Measurements from ENCODE around the gene GPR173.

DNA sequence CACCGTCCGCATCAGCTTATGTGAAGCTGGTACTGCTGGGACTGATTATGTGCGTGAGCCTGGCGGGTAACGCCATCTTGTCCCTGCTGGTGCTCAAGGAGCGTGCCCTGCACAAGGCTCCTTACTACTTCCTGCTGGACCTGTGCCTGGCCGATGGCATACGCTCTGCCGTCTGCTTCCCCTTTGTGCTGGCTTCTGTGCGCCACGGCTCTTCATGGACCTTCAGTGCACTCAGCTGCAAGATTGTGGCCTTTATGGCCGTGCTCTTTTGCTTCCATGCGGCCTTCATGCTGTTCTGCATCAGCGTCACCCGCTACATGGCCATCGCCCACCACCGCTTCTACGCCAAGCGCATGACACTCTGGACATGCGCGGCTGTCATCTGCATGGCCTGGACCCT is 28.1 kb downstream of the GPR173 start:
- TF ChIP-seq, protein P1, sequence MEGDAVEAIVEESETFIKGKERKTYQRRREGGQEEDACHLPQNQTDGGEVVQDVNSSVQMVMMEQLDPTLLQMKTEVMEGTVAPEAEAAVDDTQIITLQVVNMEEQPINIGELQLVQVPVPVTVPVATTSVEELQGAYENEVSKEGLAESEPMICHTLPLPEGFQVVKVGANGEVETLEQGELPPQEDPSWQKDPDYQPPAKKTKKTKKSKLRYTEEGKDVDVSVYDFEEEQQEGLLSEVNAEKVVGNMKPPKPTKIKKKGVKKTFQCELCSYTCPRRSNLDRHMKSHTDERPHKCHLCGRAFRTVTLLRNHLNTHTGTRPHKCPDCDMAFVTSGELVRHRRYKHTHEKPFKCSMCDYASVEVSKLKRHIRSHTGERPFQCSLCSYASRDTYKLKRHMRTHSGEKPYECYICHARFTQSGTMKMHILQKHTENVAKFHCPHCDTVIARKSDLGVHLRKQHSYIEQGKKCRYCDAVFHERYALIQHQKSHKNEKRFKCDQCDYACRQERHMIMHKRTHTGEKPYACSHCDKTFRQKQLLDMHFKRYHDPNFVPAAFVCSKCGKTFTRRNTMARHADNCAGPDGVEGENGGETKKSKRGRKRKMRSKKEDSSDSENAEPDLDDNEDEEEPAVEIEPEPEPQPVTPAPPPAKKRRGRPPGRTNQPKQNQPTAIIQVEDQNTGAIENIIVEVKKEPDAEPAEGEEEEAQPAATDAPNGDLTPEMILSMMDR (IDR thresholded peaks at IDR 0.05): no peak
- TF ChIP-seq POLR2A (IDR thresholded peaks at IDR 0.05): no peak
